ENCODE data around the gene HSFX4. TPM values are rescaled to one million over a fixed set of nuclear protein-coding genes. Genes with fewer than 3 reads are reported as not detected.
A peak's percentile ranks its signal among the peaks of the same experiment; 100 is the strongest.
"Not testable (repeated sequence)": the region's sequence is repeated elsewhere in the genome, so short reads cannot be mapped to it uniquely, and the experiment has no call there.

The HSFX4 gene
- polyA plus RNA-seq, 10 donors = 1.0 to 2.7 (median 1.6) TPM; not detected in 1

- not testable (repeated sequence) for DNase-seq
Observed at GRCh38 chrX:149937328-149937727, 8.0 kb downstream of the HSFX4 start.

GRCh38 chrX:149937871-149938426 is 8.6 kb downstream of the HSFX4 start:
- no peak for DNase-seq

DNA sequence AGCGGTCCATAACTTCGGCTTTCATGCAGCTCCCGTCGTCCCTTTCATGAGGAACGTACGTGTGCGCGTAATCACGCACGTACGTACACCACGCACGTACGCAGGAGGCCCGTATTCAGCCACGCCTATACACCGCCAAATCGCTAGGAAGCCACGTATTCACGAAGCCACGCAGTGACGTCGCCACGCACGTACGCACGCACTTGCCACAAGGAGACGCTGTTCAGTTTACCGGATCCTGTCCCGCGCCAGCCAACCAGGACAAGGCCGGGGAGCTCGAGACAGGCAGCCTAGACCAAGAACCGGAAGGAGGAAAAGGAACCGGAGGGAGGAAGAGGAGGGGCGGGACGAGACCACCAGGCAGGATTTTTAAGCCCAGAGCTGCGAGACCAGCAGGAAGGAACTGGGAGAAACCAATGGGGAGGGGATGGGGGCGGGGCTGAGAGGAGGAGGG is 9.1 kb downstream of the HSFX4 start, which contains the start of gene EOLA2:
EOLA2 (minus strand) TSS at position 65 of the 454 bp plus-strand sequence. CDS start 4,617 bp downstream, outside the sequence.
- DNase-seq = peak; percentile 96 to 98 (median 97)

GRCh38 chrX:149938881-149939654 is 9.7 kb downstream of the HSFX4 start:
- DNase-seq = peak; percentile 90 to 93 (median 91)

DNA sequence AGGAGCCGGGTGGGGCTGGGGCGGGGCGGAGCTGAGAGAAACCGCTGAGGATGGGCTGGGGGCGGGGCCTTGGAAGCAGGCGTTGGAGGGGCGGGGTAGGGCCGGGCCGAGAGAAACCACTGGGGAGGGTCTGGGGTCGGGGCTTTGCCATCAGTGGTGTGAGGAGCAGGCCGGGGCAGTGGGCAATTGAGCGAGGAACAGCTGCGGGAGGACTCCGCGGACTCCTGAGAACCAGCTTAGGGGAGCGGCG is 10.2 kb downstream of the HSFX4 start:
- DNase-seq = no peak

- peak; percentile 94 to 97 (median 96) for DNase-seq
Observed at GRCh38 chrX:149939905-149940673, 10.7 kb downstream of the HSFX4 start.

DNA sequence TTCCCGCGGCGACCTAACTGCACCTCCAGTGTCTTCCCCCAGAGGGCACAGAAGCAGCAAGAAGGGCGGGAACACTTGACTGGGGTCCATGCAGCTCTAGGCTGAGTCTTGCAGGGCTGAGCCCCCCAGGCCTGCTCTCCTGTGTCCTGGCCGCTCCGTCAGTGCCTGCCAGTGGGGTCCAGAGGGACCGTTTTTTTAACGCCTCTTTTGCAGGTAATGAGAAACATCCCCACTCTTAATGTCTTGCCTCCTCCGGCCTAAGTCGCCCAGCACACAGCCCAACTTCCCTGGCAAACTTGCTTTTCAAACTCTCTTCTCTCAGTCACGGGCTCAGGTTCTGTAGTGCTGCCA is 11.3 kb downstream of the HSFX4 start:
- not testable (repeated sequence) for DNase-seq

GRCh38 chrX:149945087-149945670 is 15.8 kb downstream of the HSFX4 start:
- not testable (repeated sequence) for DNase-seq

DNA sequence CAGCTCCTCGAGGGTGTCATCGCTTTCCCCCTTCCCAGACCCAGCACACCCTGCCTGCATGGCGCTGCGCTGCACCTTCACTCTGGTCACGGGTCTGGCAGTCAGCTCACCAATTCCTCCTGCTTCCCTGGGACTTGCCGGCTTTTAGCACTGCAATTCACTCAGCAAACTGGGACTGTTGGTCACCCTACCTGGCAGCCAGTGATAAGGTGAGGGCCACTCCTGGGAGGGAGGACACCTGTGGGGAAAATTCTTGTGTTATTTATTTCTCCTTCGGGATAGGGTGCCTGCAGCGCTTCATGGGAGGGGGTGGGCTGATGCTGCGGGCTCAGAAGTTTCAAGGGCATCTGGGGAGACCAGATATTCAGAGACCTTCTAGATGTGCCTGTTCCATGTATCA is 16.4 kb downstream of the HSFX4 start:
- not testable (repeated sequence) for DNase-seq

DNA sequence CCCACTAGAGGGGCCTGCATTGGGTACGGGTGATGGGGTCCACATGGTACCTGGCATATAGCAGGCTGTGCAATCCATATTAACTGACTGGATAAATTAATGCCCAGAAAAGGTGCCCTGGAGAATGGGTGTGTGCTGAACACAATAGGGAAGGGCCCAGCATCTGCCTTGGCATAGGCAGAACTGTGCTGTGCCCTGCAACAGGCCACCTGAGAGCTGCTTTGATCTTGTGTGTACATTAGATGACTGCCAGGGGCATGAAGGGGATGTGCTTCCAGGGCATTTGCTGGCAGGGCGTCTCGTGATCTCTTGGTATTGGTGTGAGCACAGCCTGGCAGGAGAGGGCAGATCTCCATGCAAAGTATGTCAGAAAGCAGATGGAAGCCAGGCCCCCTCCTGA is 17.6 kb downstream of the HSFX4 start:
- DNase-seq = not testable (repeated sequence)

DNA sequence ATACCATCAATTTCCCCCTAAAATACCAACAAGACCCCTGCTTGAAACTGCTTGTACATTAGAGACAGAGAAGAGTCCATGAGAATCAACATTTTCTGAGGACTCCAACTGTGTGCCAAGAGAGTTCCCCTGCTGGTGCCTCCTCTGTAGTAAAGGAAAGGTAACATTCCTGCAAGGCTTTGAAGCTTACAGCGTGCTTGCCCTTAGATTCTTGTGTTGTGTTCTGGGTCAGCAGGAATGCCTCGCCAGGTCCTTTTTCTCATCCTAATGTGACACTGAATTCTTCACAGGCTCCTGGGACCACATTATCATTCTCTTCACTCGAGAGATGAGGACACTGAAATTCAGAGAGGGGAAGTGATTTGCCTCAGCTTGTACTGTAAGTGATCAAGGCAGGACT is 18.6 kb downstream of the HSFX4 start:
- no peak for DNase-seq

- no peak for DNase-seq
Observed at GRCh38 chrX:149949743-149950436, 20.5 kb downstream of the HSFX4 start.

- peak; percentile 23 to 50 (median 26) for DNase-seq
Observed at GRCh38 chrX:149950681-149951080, 21.3 kb downstream of the HSFX4 start.

GRCh38 chrX:149961572-149961971 is 32.2 kb downstream of the HSFX4 start:
- no peak for DNase-seq

GRCh38 chrX:149962010-149962409 is 32.6 kb downstream of the HSFX4 start:
- DNase-seq = no peak

DNA sequence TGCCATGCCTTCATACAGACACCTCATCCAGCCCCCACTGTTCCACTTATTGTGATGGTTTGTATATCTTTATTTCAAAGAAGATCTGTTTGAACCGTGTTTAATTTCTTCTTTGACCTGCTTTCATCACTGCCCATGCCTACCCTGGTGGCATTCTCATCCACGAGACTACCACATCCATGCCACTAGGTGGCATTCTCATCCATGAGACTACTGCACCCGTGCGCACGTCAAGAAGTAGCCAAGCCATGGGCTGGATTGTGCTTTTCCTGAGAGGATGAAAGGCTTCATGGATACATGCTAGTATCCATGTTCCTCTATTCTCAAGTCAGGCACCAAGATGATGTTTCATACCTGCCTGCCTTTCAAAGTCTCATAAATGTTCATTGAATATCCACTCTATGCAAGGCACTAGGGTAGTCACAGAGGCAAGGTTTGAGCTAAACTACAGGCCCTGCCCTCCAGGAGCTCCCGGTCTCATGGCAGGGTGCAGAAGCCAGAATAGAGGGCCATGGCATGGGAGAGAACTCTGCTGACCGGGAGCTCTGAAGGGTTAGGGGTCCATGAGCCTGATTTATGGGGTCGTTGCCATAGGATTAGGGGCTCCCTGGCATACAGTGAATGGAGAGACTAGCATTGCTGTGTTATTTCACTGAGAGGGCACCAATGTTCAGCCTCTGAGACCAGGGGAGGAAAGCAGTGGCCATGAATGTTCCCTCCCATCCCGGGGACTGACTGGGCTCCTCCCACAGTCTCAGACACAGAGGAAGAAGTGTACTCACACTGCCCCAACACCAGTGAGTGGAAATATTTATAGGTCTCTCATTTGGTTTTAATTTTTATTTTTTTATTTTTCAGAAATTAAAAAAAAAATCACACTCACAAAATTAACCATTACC is 33.7 kb downstream of the HSFX4 start:
- peak; percentile 41 to 66 (median 45) for DNase-seq

DNA sequence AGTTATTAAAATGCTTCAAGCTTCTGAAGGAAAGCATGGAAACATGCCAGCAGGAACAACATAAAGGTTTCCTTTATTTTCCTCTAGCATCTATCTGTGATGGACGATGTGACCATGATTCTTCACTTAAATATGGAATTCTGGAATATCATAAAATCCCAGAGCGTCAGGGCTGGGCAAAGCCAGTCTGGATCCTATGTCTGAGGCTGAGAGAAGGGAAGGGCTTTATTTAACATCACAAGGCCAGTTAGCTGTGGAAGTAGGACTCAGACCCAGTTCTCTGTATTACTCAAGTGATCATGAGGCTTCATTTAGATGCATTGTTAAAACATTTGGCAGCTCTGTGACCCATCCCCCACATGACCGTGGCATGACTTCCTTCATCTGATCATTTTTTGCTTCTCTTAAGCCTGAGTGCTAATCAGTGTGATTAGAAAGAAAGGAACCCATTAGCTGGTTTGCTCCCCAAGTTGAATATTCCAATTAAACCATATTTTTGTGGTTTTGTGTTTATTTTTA is 49.8 kb downstream of the HSFX4 start:
- peak in 2 of 3 donors; percentile 22 to 33 for DNase-seq
